Measurements from ENCODE around the gene ZIC5.

The ZIC5 gene

DNA sequence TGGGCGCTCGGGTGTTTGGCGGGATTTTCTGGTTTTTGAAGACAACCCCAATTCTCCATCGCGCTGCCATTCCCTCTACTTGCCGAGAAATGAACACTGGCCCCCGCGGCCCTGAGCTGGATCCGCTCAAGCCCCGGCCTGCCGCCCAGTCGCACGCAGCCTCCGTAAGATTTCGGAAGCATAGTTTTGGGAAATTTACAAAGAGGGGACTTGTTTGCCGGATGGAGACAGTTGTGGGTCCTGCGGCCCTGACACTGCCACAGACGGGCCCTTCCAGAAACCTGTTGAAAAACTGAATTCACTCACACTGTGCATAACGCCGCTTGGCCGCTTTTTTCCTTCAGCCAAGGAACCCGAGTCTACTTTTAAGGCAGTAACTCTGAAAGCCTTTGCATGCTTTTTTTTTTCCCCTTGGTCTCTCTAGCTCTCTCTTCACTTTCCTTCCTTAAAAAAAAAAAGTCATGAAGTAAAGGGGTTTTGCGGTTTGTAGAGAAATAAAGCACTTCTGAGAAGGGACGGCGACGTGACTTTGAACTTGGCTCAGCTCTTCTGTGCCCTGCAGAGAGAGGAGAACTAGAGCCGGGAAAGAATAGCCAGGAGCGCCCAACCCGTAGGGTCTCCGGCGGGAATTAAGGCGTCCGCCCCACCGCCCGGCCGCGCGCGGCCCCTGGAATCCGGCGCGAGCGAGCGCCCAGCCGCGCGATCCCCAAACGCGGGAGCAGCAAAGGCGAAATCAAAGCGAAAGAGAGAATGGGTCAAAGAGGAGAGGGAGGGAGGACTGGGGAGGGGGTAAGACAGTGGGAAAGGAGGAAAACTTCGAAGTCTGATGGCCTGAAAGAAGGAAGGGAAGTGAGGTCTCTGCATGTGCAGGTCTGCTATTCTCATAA is 6.6 kb upstream of the ZIC5 start:
- Histone ChIP-seq H3K27ac (no peak overlapping the region), H3K4me3 (no peak overlapping the region)

DNA sequence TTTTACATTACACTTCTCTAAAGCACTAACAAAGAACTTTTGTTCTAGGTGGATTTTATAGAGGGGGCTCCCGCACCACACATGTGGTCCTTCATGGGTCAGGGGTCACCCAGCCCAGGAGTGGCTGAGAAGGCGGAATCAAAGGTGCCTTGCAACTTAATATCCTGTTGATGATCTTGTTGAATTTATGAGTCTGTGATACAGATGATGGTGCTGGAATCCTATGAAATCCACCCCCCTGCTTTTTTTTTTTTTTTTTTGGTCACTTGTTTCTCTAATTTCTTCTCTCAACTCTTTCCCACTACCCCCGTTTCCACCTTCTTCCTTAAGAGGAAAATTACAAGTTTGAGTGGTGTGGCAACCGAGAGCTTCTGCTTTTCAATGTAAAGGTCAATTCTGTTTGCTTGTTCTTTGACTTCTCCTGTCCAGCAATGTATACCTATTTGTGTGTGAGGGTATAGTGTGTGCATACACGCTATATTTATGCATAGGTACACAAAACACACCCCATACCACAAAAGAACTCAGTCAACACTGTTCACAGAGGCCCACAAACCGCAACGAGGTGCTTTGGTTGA is 5.9 kb upstream of the ZIC5 start:
- Histone ChIP-seq H3K27ac (no peak overlapping the region), H3K4me3 (no peak overlapping the region)

DNA sequence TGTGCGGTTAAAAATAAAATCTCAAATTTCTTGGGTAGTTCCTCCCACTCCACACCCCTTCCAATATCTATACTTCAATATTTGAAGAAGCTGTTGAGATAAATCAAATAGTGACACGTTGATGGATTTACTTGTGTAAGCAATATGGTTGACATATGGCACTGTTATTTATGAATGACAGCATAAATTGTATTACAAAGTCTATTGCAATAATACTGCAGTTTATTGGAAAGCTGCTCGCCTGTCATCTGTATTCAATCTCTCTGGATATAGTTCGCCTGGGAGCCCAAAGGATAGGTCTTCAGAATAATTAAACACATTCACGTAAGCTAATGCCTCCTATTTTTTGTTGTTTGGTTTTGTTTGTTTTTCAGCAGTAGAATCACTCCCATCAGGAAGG is 5.0 kb upstream of the ZIC5 start:
- H3K4me3 ChIP-seq: no peak overlapping the region
- no peak overlapping the region for H3K27ac ChIP-seq

DNA sequence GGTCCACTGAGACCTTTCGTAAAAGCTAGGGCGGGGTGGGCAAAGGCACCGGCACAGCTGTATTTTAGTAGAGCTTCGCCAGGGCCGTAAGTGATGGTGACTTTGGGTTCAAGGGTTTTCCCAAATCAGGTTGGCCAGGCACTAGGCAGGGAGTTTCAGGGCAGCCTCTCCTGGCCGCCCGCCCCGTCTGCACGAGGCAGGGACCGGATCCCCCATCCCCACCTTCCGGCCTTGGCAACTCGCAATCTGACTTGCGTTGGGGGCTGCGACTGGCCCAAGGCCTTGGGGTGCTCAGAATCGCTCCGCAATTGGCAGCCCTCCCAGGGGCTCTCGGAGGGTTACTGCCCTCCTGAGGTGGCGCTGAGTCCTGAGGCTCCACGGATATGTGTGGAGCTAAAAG is 4.1 kb upstream of the ZIC5 start:
- H3K4me3 ChIP-seq: no peak overlapping the region
- no peak overlapping the region for H3K27ac ChIP-seq

DNA sequence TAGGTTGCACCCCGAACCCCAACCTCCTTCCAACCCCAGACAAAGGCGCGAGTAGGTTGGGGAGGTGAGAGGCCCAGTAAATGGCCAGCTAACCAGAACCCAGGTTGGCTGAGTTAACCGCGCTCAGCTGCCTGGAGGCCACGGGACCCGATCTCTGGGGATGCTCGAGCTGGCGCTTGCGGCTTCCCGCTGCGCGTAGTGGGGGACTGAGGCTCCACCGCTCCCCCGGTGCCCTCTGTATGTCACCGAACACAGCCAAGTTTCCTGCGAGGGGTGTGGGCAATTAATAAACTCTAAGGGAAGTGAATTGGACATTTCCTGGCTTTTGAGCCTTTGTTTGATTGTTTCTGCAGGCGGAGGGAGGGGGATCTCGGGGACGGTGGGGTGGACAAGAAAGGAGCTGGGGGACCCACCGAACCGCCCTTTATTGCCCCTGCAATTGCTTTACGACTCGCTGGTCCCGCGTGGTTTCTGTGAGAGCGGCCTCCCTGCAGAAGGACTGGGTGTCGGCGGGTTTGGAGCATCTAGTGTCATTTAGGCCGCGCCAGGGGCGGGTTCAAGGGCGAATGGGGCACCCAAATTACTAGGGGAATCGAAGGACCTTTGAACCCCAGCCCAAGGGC is 3.5 kb upstream of the ZIC5 start:
- no peak overlapping the region for H3K4me3 ChIP-seq
- no peak overlapping the region for H3K27ac ChIP-seq

DNA sequence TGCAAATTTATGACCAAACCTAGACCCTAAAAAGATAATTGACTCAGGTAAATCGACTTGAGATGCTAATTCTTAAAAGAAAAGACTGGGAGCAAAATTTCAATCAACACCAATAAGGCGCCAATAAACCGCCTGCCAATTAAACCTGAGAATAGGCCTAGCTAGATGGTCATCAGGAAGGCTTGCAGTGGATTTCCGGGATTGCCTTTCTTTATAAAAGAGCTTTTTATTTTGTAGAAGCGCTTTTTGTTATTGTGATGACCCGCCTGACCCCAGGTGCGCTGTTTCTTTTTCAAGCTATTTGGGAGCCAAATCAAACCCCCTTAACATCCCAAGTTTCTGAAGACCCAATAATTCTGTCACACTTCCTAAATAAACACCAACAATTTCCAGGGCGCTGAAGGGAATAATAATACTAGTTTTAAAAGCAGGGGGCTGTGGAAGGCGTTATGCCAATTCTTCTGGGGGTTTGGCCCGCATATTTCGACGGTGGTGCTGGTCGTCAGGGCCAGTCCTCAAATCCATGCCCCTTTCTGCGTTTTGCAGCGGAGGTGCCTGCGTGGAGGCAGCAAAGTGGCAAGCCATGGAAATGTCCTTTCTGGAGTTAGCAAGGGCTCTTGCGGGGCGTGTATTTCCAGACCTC is 2.9 kb upstream of the ZIC5 start:
- Histone ChIP-seq H3K4me3 (no peak overlapping the region), H3K27ac (no peak overlapping the region)

DNA sequence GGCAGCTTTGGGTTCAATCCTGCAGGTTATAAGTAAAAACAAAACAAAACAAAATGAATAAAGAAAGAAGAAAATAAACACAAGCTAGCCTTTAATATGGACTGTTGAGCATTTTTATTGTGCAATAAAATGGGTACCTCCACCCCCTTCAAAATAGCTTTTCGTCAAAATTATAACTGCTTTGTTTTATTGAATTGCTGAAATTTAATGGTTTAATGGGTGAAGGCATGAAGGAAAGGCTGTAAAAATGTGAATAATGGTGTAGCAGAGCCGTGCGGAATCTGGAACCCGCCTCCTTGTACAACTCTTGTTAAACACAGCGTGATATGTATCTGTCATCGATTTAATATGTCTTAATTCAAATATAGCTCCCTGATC is 2.2 kb upstream of the ZIC5 start:
- Histone ChIP-seq H3K27ac (no peak overlapping the region), H3K4me3 (no peak overlapping the region)

DNA sequence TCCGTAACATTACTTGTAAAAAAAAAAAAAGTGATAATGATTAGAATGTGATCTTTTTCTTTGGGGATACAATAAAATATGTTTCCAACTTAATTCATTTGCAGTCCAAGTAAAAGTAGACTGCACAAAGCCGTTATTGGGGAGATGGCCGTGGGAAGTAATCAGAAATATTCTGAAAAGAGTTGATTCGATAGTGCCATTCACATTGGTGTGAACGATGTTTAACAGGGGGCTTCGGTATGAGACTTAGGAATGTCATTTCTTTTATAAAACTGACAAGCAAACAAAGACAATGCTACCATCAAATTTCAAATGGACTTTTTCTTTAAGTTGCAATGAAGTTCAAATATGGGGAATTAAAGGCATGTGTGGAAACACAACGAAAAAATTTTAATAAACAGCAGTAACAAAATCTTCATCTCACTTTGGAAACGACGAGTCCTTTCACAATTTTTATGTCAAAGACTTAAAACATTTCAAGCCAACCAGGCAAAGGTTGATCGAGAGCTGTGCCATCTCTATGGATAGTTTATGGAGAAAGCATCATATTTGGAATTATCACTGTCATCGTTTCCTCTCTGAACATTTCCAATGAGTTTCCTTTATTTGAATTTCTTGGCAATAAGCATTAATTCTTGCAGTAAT is 1.7 kb upstream of the ZIC5 start:
- Histone ChIP-seq H3K4me3 (no peak overlapping the region), H3K27ac (no peak overlapping the region)

DNA sequence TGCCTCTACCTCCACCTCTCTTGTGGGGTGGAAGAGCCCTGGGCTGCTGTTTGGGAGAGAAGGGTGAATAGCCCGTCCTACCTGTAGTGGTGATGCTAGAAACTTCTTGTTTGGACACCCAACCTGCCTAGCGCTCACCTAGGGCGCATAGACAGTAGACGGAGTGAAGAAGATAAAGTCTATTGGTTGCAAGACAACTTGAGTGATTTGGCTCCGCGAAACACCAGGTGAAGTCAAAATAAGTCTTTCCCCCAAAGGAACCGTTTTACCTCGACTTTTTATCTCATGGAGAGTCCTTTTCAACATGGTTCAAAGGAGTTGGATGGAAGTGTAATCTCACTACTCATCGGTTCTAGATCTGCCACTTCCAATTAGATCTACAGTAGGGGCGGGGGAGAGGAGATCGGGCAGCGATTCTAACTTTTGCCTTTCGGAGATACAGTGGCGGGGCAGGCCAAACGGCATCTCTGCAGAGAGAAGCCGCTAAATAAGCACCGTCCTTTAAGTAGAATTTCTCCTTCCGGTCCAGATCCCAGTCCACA is 694 bp upstream of the ZIC5 start:
- Histone ChIP-seq H3K4me3 (no peak overlapping the region), H3K27ac (no peak overlapping the region)

DNA sequence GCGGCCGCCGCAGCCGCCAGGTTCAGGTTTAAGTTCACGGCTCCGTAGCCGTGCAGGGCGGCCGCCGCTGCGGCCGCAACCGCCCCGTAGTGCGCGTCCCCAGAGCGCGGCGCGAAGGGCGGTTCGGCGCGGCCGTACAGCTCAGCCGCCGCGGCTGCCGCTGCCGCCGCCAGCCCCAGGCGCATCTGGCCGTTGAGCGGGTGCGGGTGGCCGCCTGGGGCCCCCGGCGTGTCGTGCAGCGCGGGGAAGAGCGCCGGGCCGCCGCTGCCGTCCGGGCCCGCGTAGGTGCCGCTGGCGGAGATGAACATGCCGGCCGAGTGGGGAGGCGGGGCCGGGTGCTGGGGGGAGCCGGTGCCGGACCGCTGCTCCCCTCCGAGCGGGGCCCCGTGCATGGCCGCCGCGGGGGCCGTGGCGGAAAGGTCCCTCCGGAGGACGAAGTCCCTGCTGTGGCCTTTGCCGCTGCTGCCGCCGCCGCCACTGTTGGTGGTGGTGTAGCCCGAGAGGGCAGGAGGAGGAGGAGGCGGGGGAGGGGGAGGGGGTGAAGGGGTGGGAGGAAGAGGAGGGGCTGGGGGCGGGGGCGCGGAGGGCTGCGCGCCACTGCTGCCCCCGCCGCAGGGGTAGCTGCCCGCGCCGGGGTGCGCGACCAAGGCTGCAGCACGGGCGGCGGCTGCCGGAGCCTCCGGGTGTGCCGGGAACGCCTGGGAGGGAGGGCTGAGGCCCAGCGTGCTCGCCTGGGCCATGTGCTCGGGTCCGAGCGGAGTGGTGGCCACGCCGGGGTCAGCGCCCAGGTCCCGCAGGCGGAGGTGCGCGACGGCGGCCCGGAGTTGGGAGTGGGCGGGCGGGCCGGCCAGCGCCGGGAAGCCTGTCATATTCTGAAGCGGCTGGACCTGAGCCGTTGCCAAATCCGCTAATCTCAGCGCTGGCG is 654 bp downstream of the ZIC5 start:
- Histone ChIP-seq H3K27ac (no peak overlapping the region), H3K4me3 (peak overlapping the region in 4 of 7 experiments; percentile 13 to 41 (median 24))

DNA sequence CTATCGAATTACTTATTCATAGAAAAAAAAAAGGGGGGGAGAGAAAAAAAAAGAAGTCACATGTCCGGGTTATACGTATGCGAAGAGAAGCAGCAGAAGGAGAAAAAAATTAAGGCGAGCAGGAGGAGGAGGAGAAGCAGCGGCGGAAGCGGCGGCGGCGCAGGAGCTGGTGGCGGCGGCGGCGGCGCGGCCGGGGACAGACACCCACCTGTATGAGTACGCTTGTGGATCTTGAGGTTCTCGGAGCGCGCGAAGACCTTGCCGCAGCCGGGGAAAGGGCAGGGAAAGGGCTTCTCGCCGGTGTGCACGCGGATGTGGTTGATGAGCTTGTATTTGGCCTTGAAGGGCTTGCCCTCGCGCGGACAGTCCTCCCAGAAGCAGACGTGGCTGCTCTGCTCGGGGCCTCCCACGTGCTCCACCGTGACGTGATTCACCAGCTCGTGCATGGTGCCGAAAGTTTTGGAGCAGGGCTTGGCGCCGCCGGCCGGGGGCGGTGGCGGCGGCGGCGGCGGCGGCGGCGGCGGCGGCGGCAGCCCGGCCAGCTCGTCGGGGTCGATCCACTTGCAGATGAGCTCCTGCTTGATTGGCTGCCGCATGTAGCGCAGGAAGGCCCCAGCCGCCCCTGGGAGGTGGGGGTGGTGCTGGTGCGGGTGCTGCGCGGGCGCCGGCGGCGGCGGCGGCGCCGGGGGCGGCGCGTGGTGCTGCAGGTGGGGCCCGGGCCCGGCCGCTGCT is 1.5 kb downstream of the ZIC5 start:
- H3K4me3 ChIP-seq: peak overlapping the region in 3 of 7 experiments; percentile 8 to 41 (median 24)

DNA sequence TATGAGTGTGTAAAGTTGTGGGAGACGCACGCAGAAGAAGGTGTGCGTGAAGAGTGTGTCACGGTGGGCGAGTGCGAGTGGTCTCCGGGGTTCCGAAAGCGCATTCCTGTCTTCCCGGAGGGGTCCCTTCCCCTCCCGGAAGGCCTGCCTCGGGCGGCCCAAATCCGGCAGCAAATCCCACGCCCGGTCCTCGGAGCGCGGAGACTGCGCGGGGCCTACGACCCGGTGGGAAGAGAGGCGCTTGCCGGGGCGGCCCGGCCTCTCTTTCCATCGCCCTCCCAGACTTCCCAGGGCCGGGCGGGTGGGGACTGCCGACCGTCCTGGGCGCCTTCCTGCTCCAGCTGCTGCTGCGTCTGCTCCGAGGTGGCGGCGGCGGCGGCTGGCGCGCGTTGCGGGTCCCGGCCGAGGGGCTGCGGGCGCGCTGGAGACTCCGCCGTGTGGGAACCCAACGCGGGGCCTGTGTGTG is 2.1 kb downstream of the ZIC5 start:
- Histone ChIP-seq H3K27ac (no peak overlapping the region), H3K4me3 (peak overlapping the region in 2 of 7 experiments; percentile 23 to 35)

More for the DNA sequence above, 1.5 kb downstream of the ZIC5 start:
- no peak overlapping the region for H3K27ac ChIP-seq

DNA sequence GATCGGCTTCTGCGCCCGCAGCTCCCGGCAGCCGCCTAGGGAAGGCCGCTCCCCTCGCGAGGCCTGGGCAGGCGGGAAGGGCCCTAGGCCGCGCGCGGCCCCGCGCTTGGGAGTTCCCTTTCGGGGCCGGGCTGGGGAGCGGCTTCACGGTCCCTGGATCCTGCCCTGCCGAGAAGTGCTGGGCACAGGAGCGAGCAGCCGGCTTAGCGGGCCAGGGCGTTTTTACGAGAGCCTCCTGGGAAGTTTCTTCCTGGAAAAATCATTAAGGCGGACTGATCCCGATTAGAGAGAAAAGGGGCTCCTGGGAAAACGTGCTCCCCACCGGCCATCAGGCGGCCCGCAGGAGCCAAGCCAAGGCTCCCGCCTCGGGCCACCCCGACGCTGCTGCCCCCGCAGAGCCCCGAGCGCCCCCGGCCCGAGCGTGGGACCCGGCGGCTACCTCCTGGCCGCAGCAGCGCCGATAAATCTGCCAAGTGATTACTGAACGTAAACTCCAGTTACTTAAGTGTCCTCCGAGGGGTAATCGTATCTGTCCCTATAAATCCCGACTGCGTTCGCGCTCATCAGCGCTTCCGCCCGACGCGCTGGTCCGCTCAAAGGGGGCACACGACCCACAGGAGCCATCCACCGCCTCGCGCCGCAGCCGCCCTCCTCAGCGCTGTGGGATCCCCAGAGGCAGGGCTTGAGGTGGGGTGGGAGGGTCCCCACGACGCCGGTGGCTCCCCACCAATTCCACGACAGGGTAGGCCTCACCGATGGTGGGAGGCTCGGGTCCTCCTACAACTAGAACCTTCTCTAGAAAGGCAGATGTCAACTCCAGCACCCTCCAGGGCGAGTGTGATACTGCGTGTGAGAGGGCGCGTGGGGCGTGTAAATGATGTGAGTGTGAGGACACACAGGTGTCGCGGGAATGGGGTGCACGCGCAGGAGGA is 2.8 kb downstream of the ZIC5 start:
- Histone ChIP-seq H3K27ac (no peak overlapping the region), H3K4me3 (peak overlapping the region in 4 of 7 experiments; percentile 0 to 27 (median 14))

DNA sequence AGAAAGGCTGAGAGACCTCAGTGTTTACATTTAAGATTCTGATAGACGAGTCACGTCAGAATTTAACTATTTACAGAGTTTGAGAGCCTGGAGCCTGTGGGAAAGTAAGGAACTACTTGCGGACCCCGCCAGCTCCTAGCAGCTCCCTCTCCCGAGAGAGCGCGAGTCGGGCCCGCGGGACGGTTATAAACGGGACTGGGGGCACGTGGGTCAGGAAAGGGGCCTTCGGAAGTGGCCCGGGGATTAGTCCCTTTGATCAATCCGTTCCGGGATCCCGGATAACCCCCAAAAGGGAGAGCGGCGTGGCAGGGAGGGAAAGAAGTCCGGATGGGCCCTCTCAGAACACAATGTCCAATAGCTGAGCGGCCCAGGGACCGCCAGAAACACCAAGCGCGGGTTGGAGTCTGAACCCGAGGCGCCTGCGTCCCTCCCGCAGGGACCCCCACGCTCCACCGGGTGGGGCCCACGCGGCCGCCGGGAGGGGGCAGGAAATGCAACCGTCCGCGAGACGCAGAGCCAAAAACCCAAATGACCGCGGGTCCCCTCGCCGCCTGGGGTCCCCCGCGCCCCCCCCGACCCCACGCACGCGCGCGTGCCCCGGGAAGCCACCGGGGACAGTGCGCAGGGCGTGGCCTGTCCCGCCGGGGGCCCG is 3.6 kb downstream of the ZIC5 start:
- H3K4me3 ChIP-seq: peak overlapping the region in 4 of 7 experiments; percentile 0 to 27 (median 14)
- no peak overlapping the region for H3K27ac ChIP-seq

DNA sequence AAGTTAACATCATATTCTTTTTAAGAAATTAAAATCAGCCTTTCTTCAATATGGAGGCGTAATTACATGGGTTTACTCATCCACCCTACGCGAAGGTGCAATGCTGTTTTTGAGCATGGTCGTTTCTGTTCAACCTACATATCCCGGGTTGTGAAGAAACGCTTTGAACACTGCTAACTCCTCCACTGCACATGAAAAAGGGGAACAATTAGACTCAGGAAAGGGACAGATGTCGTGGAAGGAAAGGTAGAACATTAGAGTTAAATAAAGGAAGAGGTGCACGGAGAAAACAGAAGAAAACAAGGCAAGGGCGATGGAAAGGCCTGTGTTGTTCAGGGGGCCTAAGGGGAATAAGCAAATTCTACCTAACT is 4.1 kb downstream of the ZIC5 start:
- Histone ChIP-seq H3K4me3 (no peak overlapping the region), H3K27ac (no peak overlapping the region)

DNA sequence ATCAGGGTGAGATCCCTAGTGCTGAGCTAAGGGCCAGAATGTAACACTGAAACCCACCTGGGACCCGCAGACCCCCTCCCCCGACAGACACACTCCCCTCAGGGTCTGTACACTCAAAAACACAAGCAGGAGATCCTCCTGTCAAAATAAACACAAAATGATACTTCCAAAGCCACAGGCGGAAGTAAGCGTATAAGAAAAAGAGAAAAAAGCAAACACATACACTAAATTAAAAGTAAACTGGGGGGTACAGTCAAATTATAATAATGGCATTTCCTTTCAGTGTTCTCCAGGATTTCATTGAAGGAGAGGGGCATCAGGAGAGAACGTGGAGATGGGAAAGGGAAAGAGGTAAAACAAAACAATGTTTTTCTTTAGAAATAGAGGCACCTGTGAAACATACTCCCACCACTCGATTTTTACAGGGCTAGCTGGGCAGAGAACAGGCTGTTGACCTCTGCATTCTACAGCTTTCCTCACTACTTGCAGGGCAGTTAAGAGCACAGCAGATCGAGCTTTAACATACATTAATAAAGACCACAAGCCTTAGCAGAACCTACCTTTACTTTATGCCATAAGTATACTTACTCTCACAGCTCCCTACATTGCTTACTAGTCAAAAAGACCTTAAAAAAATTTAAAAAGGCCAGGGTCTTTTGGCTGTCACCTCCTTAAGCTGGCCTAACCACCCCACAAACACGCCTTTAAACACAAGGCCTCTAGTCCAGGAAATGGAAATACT is 5.3 kb downstream of the ZIC5 start:
- H3K27ac ChIP-seq: no peak overlapping the region
- H3K4me3 ChIP-seq: no peak overlapping the region
